Breast epithelium (tissue), 3 donors: ENCODE data around the gene SLC25A41.

Source experiments
- POLR2A ChIP-seq: fragments of 450-650 bp; IDR thresholded peaks from one replicate; pipeline ENCODE4 v1.6.1; 2016; ENCODE audit warnings: antibody characterized with exemption, mild to moderate bottlenecking, moderate library complexity
- TF ChIP-seq, protein P1 (sequence below), 3 donors: fragments of 450-650 bp; IDR thresholded peaks; one replicate each; pipeline ENCODE4 v1.5.1; 2016 to 2017; ENCODE audit warnings: antibody characterized with exemption in 3 of 3, mild to moderate bottlenecking in 3 of 3, moderate library complexity in 3 of 3

DNA sequence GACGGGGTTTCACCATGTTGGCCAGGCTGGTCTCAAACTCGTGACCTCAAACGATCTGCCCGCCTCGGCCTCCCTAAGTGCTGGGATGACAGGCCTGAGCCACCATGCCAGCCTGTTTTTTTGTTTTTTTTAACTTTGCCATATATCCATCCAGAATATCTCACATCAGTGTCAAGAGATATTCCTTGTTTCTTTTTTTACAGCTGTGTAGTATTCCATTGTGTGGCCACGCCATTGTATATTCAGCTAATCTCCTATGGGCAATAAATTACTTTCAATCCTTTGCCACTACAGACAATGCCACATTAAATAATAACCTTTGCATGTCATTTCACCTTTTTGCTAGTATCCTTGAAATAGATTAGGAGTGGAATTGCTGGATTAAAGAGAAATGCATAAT is 24.2 kb downstream of the SLC25A41 start:
- TF ChIP-seq, protein P1, sequence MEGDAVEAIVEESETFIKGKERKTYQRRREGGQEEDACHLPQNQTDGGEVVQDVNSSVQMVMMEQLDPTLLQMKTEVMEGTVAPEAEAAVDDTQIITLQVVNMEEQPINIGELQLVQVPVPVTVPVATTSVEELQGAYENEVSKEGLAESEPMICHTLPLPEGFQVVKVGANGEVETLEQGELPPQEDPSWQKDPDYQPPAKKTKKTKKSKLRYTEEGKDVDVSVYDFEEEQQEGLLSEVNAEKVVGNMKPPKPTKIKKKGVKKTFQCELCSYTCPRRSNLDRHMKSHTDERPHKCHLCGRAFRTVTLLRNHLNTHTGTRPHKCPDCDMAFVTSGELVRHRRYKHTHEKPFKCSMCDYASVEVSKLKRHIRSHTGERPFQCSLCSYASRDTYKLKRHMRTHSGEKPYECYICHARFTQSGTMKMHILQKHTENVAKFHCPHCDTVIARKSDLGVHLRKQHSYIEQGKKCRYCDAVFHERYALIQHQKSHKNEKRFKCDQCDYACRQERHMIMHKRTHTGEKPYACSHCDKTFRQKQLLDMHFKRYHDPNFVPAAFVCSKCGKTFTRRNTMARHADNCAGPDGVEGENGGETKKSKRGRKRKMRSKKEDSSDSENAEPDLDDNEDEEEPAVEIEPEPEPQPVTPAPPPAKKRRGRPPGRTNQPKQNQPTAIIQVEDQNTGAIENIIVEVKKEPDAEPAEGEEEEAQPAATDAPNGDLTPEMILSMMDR (IDR thresholded peaks at IDR 0.05) = no peak
- TF ChIP-seq POLR2A = no peak
